HEK293 (cell line): ENCODE data around the gene HOXB7.

Experiments used
- YY1 ChIP-seq: fragments of 450-650 bp; formaldehyde crosslinking; IDR thresholded peaks from 2 replicates; pipeline ENCODE4 v1.5.1; 2018; ENCODE audit warnings: missing biosample characterization, missing genetic modification characterization
- ZBTB48 ChIP-seq: fragments of 450-650 bp; formaldehyde crosslinking; IDR thresholded peaks from 2 replicates; pipeline ENCODE4 v1.5.1; 2016; ENCODE audit warnings: missing biosample characterization, missing genetic modification characterization
- ZNF184 ChIP-seq: fragments of 450-650 bp; IDR thresholded peaks from 2 replicates; pipeline ENCODE4 v1.5.1; 2018; ENCODE audit warnings: missing biosample characterization, mild to moderate bottlenecking, missing genetic modification characterization
- ZNF23 ChIP-seq: fragments of 450-650 bp; formaldehyde crosslinking; IDR thresholded peaks from 2 replicates; pipeline ENCODE4 v1.5.1; 2016; ENCODE audit warnings: missing biosample characterization, missing genetic modification characterization, borderline replicate concordance
- ZNF610 ChIP-seq: fragments of 450-650 bp; formaldehyde crosslinking; IDR thresholded peaks from 2 replicates; pipeline ENCODE4 v1.5.1; 2016; ENCODE audit warnings: missing biosample characterization, missing genetic modification characterization, borderline replicate concordance
- ZNF664 ChIP-seq: fragments of 450-650 bp; formaldehyde crosslinking; IDR thresholded peaks from 2 replicates; pipeline ENCODE4 v1.5.1; 2016; ENCODE audit warnings: missing biosample characterization, missing genetic modification characterization
- ZNF792 ChIP-seq: fragments of 450-650 bp; formaldehyde crosslinking; IDR thresholded peaks from 2 replicates; pipeline ENCODE4 v1.5.1; 2016; ENCODE audit warnings: missing biosample characterization, missing genetic modification characterization
- ZSCAN23 ChIP-seq: fragments of 450-650 bp; formaldehyde crosslinking; IDR thresholded peaks from 2 replicates; pipeline ENCODE4 v1.5.1; 2016; ENCODE audit warnings: missing biosample characterization, missing genetic modification characterization
- TF ChIP-seq, protein P1 (sequence below): fragments of 450-650 bp; formaldehyde crosslinking; IDR thresholded peaks from 2 replicates; pipeline ENCODE4 v1.5.1; 2016; ENCODE audit warnings: missing biosample characterization, missing genetic modification characterization
- TF ChIP-seq, protein P2 (sequence below): fragments of 450-650 bp; formaldehyde crosslinking; IDR thresholded peaks from 2 replicates; pipeline ENCODE4 v1.5.1; 2016; ENCODE audit warnings: missing biosample characterization, missing genetic modification characterization, low read depth
- TF ChIP-seq, protein P3 (sequence below): fragments of 450-650 bp; formaldehyde crosslinking; conservative IDR thresholded peaks from 2 replicates; pipeline ENCODE4 v1.5.1; 2016; ENCODE audit warnings: low read depth, missing biosample characterization, missing genetic modification characterization
- TF ChIP-seq, protein P4 (sequence below): fragments of 450-650 bp; formaldehyde crosslinking; IDR thresholded peaks from 2 replicates; pipeline ENCODE4 v1.5.1; 2016; ENCODE audit warnings: missing biosample characterization, missing genetic modification characterization
- TF ChIP-seq, protein P5 (sequence below): fragments of 450-650 bp; formaldehyde crosslinking; IDR thresholded peaks from 2 replicates; pipeline ENCODE4 v1.5.1; 2016; ENCODE audit warnings: missing biosample characterization, missing genetic modification characterization

DNA sequence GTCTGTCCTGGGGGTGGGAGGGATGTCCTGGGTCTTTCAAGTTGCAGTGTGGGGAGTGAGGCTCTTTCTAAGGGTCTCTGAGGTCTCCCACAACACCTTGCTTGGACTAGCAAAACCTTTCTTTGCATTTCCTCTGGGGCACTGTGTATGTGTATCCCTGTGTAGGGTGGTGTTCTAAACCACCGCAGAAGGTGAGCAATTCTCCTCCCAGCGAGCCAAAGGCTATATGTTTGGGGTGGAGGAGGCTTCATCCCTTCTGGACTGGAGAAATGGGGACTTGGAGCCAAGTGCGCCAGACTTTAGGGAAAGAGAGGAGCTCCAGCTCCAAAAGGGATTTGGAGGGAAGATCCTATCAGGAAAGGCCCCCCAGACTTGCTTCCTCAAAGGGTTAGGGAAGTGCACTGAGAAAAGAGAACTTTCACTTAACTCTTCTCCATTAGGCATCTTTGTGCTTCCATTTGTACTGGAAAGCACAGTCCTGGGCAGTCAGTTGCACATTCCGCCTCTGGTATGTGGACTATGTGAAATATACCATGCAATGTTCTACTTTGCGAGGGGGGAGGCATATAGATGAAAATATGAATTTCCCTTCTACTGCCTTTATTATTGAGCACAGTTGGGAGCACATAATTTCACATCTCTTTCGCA is 34.2 kb upstream of the HOXB7 start:
- TF ChIP-seq ZSCAN23 (no peak), ZNF184 (tag by site-specific recombination) (no peak), ZNF610 (tag by site-specific recombination) (no peak), ZNF664 (tag by site-specific recombination) (no peak), ZNF792 (no peak), ZNF23 (no peak), YY1 (no peak), ZBTB48 (tag by site-specific recombination) (no peak)
- TF ChIP-seq, protein P1, sequence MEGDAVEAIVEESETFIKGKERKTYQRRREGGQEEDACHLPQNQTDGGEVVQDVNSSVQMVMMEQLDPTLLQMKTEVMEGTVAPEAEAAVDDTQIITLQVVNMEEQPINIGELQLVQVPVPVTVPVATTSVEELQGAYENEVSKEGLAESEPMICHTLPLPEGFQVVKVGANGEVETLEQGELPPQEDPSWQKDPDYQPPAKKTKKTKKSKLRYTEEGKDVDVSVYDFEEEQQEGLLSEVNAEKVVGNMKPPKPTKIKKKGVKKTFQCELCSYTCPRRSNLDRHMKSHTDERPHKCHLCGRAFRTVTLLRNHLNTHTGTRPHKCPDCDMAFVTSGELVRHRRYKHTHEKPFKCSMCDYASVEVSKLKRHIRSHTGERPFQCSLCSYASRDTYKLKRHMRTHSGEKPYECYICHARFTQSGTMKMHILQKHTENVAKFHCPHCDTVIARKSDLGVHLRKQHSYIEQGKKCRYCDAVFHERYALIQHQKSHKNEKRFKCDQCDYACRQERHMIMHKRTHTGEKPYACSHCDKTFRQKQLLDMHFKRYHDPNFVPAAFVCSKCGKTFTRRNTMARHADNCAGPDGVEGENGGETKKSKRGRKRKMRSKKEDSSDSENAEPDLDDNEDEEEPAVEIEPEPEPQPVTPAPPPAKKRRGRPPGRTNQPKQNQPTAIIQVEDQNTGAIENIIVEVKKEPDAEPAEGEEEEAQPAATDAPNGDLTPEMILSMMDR: no peak
- TF ChIP-seq, protein P2, sequence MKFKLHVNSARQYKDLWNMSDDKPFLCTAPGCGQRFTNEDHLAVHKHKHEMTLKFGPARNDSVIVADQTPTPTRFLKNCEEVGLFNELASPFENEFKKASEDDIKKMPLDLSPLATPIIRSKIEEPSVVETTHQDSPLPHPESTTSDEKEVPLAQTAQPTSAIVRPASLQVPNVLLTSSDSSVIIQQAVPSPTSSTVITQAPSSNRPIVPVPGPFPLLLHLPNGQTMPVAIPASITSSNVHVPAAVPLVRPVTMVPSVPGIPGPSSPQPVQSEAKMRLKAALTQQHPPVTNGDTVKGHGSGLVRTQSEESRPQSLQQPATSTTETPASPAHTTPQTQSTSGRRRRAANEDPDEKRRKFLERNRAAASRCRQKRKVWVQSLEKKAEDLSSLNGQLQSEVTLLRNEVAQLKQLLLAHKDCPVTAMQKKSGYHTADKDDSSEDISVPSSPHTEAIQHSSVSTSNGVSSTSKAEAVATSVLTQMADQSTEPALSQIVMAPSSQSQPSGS (tag by site-specific recombination): no peak
- TF ChIP-seq, protein P3, sequence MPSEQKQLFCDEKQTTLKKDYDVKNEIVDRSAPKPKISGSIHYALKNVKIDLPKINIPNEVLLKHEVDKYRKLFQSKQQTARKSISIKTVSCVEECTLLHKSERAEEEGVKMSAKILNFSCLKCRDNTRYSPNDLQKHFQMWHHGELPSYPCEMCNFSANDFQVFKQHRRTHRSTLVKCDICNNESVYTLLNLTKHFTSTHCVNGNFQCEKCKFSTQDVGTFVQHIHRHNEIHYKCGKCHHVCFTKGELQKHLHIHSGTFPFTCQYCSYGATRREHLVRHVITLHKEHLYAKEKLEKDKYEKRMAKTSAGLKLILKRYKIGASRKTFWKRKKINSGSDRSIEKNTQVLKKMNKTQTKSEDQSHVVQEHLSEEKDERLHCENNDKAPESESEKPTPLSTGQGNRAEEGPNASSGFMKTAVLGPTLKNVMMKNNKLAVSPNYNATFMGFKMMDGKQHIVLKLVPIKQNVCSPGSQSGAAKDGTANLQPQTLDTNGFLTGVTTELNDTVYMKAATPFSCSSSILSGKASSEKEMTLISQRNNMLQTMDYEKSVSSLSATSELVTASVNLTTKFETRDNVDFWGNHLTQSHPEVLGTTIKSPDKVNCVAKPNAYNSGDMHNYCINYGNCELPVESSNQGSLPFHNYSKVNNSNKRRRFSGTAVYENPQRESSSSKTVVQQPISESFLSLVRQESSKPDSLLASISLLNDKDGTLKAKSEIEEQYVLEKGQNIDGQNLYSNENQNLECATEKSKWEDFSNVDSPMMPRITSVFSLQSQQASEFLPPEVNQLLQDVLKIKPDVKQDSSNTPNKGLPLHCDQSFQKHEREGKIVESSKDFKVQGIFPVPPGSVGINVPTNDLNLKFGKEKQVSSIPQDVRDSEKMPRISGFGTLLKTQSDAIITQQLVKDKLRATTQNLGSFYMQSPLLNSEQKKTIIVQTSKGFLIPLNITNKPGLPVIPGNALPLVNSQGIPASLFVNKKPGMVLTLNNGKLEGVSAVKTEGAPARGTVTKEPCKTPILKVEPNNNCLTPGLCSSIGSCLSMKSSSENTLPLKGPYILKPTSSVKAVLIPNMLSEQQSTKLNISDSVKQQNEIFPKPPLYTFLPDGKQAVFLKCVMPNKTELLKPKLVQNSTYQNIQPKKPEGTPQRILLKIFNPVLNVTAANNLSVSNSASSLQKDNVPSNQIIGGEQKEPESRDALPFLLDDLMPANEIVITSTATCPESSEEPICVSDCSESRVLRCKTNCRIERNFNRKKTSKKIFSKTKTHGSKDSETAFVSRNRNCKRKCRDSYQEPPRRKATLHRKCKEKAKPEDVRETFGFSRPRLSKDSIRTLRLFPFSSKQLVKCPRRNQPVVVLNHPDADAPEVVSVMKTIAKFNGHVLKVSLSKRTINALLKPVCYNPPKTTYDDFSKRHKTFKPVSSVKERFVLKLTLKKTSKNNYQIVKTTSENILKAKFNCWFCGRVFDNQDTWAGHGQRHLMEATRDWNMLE (tag by site-specific recombination): no peak
- TF ChIP-seq, protein P4, sequence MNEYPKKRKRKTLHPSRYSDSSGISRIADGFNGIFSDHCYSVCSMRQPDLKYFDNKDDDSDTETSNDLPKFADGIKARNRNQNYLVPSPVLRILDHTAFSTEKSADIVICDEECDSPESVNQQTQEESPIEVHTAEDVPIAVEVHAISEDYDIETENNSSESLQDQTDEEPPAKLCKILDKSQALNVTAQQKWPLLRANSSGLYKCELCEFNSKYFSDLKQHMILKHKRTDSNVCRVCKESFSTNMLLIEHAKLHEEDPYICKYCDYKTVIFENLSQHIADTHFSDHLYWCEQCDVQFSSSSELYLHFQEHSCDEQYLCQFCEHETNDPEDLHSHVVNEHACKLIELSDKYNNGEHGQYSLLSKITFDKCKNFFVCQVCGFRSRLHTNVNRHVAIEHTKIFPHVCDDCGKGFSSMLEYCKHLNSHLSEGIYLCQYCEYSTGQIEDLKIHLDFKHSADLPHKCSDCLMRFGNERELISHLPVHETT (tag by site-specific recombination): no peak
- TF ChIP-seq, protein P5, sequence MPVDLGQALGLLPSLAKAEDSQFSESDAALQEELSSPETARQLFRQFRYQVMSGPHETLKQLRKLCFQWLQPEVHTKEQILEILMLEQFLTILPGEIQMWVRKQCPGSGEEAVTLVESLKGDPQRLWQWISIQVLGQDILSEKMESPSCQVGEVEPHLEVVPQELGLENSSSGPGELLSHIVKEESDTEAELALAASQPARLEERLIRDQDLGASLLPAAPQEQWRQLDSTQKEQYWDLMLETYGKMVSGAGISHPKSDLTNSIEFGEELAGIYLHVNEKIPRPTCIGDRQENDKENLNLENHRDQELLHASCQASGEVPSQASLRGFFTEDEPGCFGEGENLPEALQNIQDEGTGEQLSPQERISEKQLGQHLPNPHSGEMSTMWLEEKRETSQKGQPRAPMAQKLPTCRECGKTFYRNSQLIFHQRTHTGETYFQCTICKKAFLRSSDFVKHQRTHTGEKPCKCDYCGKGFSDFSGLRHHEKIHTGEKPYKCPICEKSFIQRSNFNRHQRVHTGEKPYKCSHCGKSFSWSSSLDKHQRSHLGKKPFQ (tag by site-specific recombination): no peak
